Epithelial cell of prostate (primary cell): ENCODE measurements around the gene VPS33A.
"Not testable (repeated sequence)": the region's sequence is repeated elsewhere in the genome, so short reads cannot be mapped to it uniquely, and the experiment has no call there.

Source experiments
- DNase-seq: peaks from one replicate; pipeline ENCODE4 v3.0.0-alpha.2; 2011; ENCODE audit warnings: low read depth, low spot score
- H3K27ac ChIP-seq: fragments of 450-650 bp; 2 replicates; pipeline ENCODE4 v1.5.1; 2017; ENCODE audit warnings: mild to moderate bottlenecking

The VPS33A gene

GRCh38 chr12:122266230-122266901 is at the start of gene VPS33A:
Gene VPS33A, minus strand, starts transcription at chr12:122266494. Its CDS starts 86 bp downstream, at chr12:122266408.
- peak; percentile 93 for DNase-seq
- peak within 1 kb of the TSS; percentile 94 for H3K27ac ChIP-seq

- no peak overlapping the region for H3K27ac ChIP-seq
- DNase-seq, result no peak
Observed at GRCh38 chr12:122312926-122313325, 46.6 kb upstream of the VPS33A start.

DNA sequence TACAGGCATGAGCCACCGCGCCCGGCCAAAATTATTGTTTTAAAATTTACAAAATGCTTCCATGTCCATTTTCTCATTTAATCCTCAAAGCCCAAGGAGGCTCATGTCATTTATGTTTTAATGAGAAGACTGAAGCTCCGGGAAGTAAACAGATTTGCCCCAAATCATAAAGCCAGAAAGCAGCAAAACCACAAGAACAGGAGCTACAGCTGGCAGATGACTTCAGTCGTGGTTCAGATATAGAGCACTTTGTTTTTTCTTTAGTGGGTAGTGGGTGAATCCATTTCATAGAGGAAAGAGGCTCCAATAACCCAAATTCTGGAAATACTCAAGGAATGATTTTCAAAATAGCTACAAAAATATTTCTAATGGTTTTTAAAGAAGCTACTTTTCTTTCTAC is 45.4 kb upstream of the VPS33A start:
- H3K27ac ChIP-seq, result no peak overlapping the region
- DNase-seq, result no peak

GRCh38 chr12:122310626-122311333 is 44.5 kb upstream of the VPS33A start:
- H3K27ac ChIP-seq, result no peak overlapping the region
- DNase-seq, result no peak

GRCh38 chr12:122309564-122310121 is 43.3 kb upstream of the VPS33A start:
- no peak overlapping the region for H3K27ac ChIP-seq
- DNase-seq, result no peak

- no peak overlapping the region for H3K27ac ChIP-seq
- no peak for DNase-seq
Observed at GRCh38 chr12:122308811-122309210, 42.5 kb upstream of the VPS33A start.

- no peak for DNase-seq
- H3K27ac ChIP-seq, result no peak overlapping the region
Observed at GRCh38 chr12:122306407-122306806, 40.1 kb upstream of the VPS33A start.

DNA sequence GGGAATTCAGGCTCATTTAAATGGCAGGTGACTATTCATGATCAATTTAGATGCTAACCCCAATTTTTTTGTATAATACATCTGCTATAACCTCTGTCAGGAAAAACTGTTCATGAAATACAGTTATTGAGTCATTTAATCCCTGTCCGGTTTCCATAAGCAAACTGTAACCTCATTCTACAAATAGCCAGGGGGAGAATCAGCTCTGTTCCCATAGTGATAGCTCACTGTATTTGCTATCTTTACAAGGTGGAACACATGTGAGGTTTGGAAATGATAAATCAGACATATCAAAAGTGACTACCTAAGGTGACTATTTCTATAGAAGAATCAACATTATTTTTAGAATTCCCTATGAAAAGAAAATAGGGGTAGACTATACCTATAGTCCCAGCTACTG is 38.6 kb upstream of the VPS33A start:
- H3K27ac ChIP-seq, result no peak overlapping the region
- DNase-seq, result no peak

DNA sequence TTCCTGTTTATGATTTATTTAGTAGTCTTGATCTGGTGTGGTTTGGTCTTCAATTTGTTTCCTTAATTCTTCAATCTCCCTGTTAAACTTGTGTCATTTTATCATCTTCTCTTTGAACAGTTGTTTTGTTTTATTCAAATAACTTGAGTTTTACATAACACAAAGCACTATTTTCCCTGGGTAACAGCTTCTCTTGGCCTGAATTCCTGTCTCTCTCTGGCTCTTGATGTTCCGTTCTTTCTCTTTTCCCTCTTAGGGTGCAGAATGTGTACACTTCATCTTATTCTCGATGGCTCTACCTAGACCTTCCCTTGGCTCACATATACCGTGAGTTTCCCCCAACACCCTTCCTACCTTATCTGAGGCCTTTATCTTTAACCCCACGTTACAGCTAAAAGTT is 36.8 kb upstream of the VPS33A start:
- no peak overlapping the region for H3K27ac ChIP-seq
- no peak for DNase-seq

- no peak overlapping the region for H3K27ac ChIP-seq
- no peak for DNase-seq
Observed at GRCh38 chr12:122298071-122298748, 31.9 kb upstream of the VPS33A start.

GRCh38 chr12:122297494-122297893 is 31.2 kb upstream of the VPS33A start:
- H3K27ac ChIP-seq, result no peak overlapping the region
- no peak for DNase-seq

GRCh38 chr12:122295877-122296276 is 29.6 kb upstream of the VPS33A start:
- H3K27ac ChIP-seq, result no peak overlapping the region
- no peak for DNase-seq

GRCh38 chr12:122293081-122293480 is 26.8 kb upstream of the VPS33A start:
- no peak overlapping the region for H3K27ac ChIP-seq
- DNase-seq, result no peak

- DNase-seq, result no peak
- no peak overlapping the region for H3K27ac ChIP-seq
Observed at GRCh38 chr12:122291431-122291830, 25.1 kb upstream of the VPS33A start.

DNA sequence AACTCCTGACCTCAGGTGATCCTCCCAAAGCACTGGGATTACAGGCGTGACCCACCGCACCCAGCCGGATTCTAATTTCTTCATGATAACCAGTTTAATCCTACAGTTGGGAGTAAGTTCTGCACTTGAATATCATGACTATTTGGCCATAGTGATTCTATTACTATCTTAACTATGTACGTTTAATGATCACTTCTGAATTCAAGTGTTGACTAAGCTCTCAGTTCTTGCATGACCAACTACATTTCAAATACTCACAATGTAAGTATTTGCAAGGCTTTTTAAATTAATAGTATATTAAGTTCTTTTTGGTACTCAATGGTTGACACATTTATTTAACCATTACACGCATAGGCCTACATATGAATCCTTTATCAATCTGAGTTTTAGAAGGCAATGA is 17.4 kb upstream of the VPS33A start:
- DNase-seq, result no peak
- no peak overlapping the region for H3K27ac ChIP-seq

- DNase-seq, result no peak
Observed at GRCh38 chr12:122282061-122282460, 15.8 kb upstream of the VPS33A start.

GRCh38 chr12:122276242-122276641 is 9.9 kb upstream of the VPS33A start:
- DNase-seq, result no peak
- no peak overlapping the region for H3K27ac ChIP-seq

More at GRCh38 chr12:122282061-122282460, 15.8 kb upstream of the VPS33A start:
- no peak overlapping the region for H3K27ac ChIP-seq

GRCh38 chr12:122275459-122275858 is 9.2 kb upstream of the VPS33A start:
- H3K27ac ChIP-seq, result no peak overlapping the region
- DNase-seq, result no peak

- H3K27ac ChIP-seq, result peak overlapping the region; percentile 94
- no peak for DNase-seq
Observed at GRCh38 chr12:122265886-122266229, 436 bp downstream of the VPS33A start.

DNA sequence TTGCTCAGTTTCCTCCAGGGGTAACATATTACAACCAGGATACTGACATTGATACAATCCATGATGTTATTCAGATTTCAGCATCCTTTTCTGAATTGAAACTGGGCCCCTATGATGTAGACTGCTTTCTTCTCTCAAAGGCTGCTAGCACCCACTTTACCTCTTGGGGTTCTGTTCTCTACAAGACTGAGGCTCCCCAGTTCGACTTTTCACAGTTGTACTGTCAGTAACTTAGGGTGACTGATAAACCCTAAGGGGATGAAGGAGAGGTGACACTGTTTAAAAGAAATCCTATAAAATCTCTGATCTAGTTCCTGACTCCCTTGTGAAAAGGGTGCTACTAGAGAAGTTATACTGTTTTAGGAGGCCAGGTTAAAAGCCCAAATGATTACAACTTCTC is 818 bp downstream of the VPS33A start:
- no peak for DNase-seq
- peak overlapping the region; percentile 94 for H3K27ac ChIP-seq

- not testable (repeated sequence) for H3K27ac ChIP-seq, DNase-seq
Observed at GRCh38 chr12:122260735-122261134, 5.6 kb downstream of the VPS33A start.
